ENCODE results near the gene HCN2. TPM values are rescaled to one million over a fixed set of nuclear protein-coding genes. Genes with fewer than 3 reads are reported as not detected.

HCN2 gene
- total and polyA plus RNA-seq, 2 of the 13 experiments (the other 11 are each of a cell fraction or from before 2014, with no cell fraction given) = 0.01 TPM; not detected in 1

DNA sequence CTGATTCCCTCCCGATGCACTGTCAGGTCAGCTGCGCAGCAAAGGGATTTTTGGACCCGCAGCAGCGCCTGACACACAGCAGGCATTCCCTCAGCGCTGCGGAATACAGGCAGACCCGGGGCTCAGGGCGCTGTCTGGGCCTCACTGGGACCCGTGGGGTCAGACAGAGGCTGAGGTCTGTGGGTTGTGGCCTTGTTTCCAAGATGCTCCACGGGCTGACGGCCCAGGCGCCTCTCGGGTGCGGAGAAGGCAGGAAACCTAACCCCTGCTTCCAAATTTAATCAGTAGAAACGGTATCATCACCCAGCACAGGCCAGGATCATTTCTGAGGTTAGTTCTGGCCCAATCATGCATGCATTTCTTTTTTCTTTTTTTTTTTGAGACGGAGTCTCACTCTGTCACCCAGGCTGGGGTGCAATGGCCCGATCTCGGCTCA, 74.0 kb downstream of the HCN2 start (continued):
- TF ChIP-seq MLLT10 (CRISPR knock-in tag; IDR thresholded peaks at IDR 0.05) (no peak), ZNF180 (CRISPR knock-in tag; IDR thresholded peaks at IDR 0.05; ENCODE audit: borderline replicate concordance, low read depth) (no peak), HIVEP1 (CRISPR knock-in tag; IDR thresholded peaks at IDR 0.05) (0 out of 2 replicates have a peak, but pooled peaks have one; percentile 46), SSRP1 (CRISPR knock-in tag; IDR thresholded peaks at IDR 0.05) (no peak), ZNF232 (CRISPR knock-in tag; IDR thresholded peaks at IDR 0.05; ENCODE audit: borderline replicate concordance) (no peak), GLI4 (CRISPR knock-in tag; IDR thresholded peaks at IDR 0.05; ENCODE audit: borderline replicate concordance) (no peak), HNF4A (CRISPR knock-in tag; IDR thresholded peaks at IDR 0.05) (peak; percentile 53; the same call in 1 of the 2 replicates), DPF2 (CRISPR knock-in tag; IDR thresholded peaks at IDR 0.05; ENCODE audit: borderline replicate concordance, low read depth) (no peak), ZNF589 (CRISPR knock-in tag; conservative IDR thresholded peaks at IDR 0.05) (no peak), AGO2 (optimal IDR thresholded peaks at IDR 0.05; ENCODE audit: low read depth, low read length) (peak; percentile 47), NR2C2 (CRISPR knock-in tag; IDR thresholded peaks at IDR 0.05; ENCODE audit: borderline replicate concordance) (no peak), PTBP1 (IDR thresholded peaks at IDR 0.05; ENCODE audit: low read depth, low read length, poor library complexity, severe bottlenecking) (peak; percentile 13)
- TF ChIP-seq, protein P1, sequence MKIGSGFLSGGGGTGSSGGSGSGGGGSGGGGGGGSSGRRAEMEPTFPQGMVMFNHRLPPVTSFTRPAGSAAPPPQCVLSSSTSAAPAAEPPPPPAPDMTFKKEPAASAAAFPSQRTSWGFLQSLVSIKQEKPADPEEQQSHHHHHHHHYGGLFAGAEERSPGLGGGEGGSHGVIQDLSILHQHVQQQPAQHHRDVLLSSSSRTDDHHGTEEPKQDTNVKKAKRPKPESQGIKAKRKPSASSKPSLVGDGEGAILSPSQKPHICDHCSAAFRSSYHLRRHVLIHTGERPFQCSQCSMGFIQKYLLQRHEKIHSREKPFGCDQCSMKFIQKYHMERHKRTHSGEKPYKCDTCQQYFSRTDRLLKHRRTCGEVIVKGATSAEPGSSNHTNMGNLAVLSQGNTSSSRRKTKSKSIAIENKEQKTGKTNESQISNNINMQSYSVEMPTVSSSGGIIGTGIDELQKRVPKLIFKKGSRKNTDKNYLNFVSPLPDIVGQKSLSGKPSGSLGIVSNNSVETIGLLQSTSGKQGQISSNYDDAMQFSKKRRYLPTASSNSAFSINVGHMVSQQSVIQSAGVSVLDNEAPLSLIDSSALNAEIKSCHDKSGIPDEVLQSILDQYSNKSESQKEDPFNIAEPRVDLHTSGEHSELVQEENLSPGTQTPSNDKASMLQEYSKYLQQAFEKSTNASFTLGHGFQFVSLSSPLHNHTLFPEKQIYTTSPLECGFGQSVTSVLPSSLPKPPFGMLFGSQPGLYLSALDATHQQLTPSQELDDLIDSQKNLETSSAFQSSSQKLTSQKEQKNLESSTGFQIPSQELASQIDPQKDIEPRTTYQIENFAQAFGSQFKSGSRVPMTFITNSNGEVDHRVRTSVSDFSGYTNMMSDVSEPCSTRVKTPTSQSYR (CRISPR knock-in tag; IDR thresholded peaks at IDR 0.05; ENCODE audit: borderline replicate concordance) = no peak
- TF ChIP-seq, protein P2, sequence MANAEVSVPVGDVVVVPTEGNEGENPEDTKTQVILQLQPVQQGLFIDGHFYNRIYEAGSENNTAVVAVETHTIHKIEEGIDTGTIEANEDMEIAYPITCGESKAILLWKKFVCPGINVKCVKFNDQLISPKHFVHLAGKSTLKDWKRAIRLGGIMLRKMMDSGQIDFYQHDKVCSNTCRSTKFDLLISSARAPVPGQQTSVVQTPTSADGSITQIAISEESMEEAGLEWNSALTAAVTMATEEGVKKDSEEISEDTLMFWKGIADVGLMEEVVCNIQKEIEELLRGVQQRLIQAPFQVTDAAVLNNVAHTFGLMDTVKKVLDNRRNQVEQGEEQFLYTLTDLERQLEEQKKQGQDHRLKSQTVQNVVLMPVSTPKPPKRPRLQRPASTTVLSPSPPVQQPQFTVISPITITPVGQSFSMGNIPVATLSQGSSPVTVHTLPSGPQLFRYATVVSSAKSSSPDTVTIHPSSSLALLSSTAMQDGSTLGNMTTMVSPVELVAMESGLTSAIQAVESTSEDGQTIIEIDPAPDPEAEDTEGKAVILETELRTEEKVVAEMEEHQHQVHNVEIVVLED (CRISPR knock-in tag; IDR thresholded peaks at IDR 0.05; ENCODE audit: borderline replicate concordance) = no peak
- TF ChIP-seq, protein P3, sequence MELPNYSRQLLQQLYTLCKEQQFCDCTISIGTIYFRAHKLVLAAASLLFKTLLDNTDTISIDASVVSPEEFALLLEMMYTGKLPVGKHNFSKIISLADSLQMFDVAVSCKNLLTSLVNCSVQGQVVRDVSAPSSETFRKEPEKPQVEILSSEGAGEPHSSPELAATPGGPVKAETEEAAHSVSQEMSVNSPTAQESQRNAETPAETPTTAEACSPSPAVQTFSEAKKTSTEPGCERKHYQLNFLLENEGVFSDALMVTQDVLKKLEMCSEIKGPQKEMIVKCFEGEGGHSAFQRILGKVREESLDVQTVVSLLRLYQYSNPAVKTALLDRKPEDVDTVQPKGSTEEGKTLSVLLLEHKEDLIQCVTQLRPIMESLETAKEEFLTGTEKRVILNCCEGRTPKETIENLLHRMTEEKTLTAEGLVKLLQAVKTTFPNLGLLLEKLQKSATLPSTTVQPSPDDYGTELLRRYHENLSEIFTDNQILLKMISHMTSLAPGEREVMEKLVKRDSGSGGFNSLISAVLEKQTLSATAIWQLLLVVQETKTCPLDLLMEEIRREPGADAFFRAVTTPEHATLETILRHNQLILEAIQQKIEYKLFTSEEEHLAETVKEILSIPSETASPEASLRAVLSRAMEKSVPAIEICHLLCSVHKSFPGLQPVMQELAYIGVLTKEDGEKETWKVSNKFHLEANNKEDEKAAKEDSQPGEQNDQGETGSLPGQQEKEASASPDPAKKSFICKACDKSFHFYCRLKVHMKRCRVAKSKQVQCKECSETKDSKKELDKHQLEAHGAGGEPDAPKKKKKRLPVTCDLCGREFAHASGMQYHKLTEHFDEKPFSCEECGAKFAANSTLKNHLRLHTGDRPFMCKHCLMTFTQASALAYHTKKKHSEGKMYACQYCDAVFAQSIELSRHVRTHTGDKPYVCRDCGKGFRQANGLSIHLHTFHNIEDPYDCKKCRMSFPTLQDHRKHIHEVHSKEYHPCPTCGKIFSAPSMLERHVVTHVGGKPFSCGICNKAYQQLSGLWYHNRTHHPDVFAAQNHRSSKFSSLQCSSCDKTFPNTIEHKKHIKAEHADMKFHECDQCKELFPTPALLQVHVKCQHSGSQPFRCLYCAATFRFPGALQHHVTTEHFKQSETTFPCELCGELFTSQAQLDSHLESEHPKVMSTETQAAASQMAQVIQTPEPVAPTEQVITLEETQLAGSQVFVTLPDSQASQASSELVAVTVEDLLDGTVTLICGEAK (IDR thresholded peaks at IDR 0.05) = no peak
- TF ChIP-seq, protein P3 (CRISPR knock-in tag; IDR thresholded peaks at IDR 0.05) = no peak

Data from HepG2 (cell line).